ENCODE data around the gene COG5. TPM values are rescaled to one million over a fixed set of nuclear protein-coding genes. Genes with fewer than 3 reads are reported as not detected.

COG5 gene
- total RNA-seq, 1 donor from 2014 or later: 44.7 TPM

DNA sequence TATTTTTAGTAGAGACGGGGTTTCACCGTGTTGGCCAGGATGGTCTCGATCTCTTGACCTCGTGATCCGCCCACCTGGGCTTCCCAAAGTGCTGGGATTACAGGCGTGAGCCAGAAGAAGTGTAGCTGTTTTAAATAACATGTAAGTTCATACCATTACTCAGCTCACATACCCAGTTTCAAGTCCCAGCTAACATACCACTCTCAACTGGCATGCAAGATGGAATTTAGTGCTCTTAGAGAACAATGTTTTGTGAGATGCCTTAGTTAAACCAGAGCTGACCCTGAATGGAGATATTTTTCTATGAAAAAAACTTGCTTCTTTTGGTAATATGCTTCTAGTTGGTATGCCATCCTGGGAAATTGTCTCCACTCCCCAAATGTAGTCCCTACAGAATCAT lies 357.6 kb downstream of the COG5 start:
- Mint-ChIP-seq H3K36me3 (ENCODE audit: unreplicated experiment) (peaks cover 55% of the 10 kb centered on the region), H3K27ac (ENCODE audit: unreplicated experiment) (no peak overlapping the region), H3K4me1 (ENCODE audit: unreplicated experiment) (peaks cover 36% of the 10 kb centered on the region), H3K9me3 (ENCODE audit: unreplicated experiment) (no peaks in the 10 kb centered on the region), H3K4me3 (ENCODE audit: unreplicated experiment) (no peak overlapping the region), H3K27me3 (ENCODE audit: unreplicated experiment) (no peaks in the 10 kb centered on the region)
- no peak for TF ChIP-seq CTCF (IDR thresholded peaks at IDR 0.05)
- no peak for DNase-seq (ENCODE audit: extremely low spot score, unreplicated experiment)

DNA sequence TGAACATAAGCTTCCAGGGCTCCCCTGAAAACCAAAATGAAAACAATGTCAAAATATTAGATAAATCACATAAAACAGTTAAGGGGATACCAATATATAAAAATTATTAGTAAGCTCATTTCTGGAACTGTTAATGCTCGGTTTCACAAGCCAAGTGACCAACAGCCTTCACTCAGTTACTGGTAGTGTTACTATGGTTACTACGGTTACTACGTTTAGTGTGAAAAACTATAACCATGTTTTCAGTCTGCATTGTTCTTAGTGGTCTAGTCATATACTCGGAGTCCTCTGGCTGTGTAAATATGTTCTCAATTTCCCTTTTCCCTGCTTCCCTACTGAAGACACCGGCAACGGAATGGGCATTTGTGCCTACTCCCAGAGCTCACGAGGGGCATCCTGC lies 360.1 kb downstream of the COG5 start:
- DNase-seq (ENCODE audit: extremely low spot score, unreplicated experiment): no peak
- Mint-ChIP-seq H3K27ac (ENCODE audit: unreplicated experiment) (no peak overlapping the region), H3K4me3 (ENCODE audit: unreplicated experiment) (no peak overlapping the region), H3K36me3 (ENCODE audit: unreplicated experiment) (peaks cover 60% of the 10 kb centered on the region), H3K27me3 (ENCODE audit: unreplicated experiment) (no peaks in the 10 kb centered on the region), H3K4me1 (ENCODE audit: unreplicated experiment) (peaks cover 28% of the 10 kb centered on the region), H3K9me3 (ENCODE audit: unreplicated experiment) (no peaks in the 10 kb centered on the region)
- TF ChIP-seq CTCF (IDR thresholded peaks at IDR 0.05): no peak

DNA sequence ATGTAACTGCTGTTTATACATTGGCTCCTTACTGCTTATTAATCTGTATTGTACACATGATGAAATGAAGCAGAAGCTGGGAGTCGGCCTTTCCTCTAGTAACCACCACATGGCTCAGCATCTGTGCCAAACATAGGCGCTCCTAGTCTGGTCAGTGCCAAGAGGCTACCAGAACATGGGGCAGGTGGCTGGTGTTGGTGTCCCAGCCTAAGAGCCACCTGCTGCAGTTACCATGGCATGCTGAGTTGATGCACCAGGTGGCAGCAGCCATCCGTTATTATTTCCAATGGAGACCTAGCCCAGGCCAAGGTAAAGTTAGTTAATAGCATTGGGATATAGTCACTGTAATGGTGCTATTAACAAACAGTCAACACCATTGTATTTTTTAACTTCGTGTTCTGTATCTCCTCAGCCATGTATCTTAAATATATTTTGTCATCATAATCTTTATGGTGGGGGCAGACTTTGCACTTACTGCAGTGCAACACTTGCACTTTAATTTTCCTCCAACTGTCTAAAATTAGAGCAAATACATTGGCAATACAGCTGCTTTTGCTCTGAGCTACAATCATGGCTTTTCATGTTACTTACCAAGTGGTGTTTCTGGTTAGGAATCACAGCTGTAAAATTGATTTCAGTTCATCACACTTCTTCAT lies 361.8 kb downstream of the COG5 start:
- TF ChIP-seq CTCF (IDR thresholded peaks at IDR 0.05): peak; percentile 57
- Mint-ChIP-seq H3K27ac (ENCODE audit: unreplicated experiment) (no peak overlapping the region), H3K4me3 (ENCODE audit: unreplicated experiment) (no peak overlapping the region), H3K27me3 (ENCODE audit: unreplicated experiment) (no peaks in the 10 kb centered on the region), H3K4me1 (ENCODE audit: unreplicated experiment) (peaks cover 11% of the 10 kb centered on the region), H3K9me3 (ENCODE audit: unreplicated experiment) (no peaks in the 10 kb centered on the region), H3K36me3 (ENCODE audit: unreplicated experiment) (peaks cover 70% of the 10 kb centered on the region)
- no peak for DNase-seq (ENCODE audit: extremely low spot score, unreplicated experiment)

DNA sequence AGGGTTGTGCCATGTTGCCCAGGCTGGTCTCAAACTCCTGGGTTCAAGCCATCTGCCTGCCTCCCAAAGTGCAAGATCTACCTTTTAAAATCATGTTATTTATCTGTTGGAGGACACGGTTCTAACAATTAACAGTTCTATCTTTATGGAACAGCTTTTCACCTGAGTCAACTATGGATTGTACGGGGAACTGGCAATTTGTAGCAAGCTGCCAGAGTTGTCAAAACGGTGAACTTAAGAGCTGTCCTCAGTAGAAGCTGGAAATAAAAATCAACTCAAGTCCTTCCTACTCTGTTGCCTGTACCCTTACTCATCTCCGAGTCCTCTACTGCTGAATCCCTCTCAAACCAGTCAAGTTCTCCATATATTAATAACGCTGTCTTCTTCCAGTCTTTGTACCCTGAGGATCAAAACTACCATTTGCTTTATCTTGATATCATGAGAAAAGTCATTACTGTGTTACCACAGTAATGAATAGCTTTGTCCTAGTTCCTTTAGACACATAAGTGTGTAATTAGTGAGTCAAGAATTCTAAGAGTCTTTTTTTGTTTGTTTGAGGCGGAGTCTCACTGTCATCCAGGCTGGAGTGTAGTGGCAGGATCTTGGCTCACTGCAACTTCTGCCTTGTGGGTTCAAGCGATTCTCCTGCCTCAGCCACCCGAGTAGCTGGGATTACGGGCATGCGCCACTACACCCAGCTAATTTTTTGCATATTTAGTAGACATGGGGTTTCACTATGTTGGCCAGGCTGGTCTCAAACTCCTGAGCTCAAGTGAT lies 366.7 kb downstream of the COG5 start:
- peak overlapping the region; percentile 45 for H3K27ac Mint-ChIP-seq (ENCODE audit: unreplicated experiment)

More for the DNA sequence above, 366.7 kb downstream of the COG5 start:
- Mint-ChIP-seq H3K4me3 (ENCODE audit: unreplicated experiment) (no peak overlapping the region), H3K36me3 (ENCODE audit: unreplicated experiment) (peaks cover 57% of the 10 kb centered on the region), H3K4me1 (ENCODE audit: unreplicated experiment) (no peaks in the 10 kb centered on the region), H3K27me3 (ENCODE audit: unreplicated experiment) (no peaks in the 10 kb centered on the region), H3K9me3 (ENCODE audit: unreplicated experiment) (no peaks in the 10 kb centered on the region)
- no peak for TF ChIP-seq CTCF (IDR thresholded peaks at IDR 0.05)
- DNase-seq (ENCODE audit: extremely low spot score, unreplicated experiment): no peak
